K562 (cell line): ENCODE measurements around the gene IGSF21. TPM values are rescaled to one million over a fixed set of nuclear protein-coding genes. Genes with fewer than 3 reads are reported as not detected.

ENCODE experiments used
- ATAC-seq: fragments of 200-7000 bp; cut with Tn5 transposase; 3 replicates; pipeline ENCODE4 v1.9.1; 2020; ENCODE audit warnings: moderate library complexity
- BruUV-seq: library from RNA; stranded (reverse); fragments of 400-500 nt; replicated peaks from 2 replicates; lab custom pipeline; 2021; lab: Mats Ljungman, UMichigan
- CTCF ChIA-PET: fragments of 300-600 bp; formaldehyde crosslinking; extraction: SDS; loops from one replicate; lab custom pipeline; 2021; ENCODE audit warnings: low intra/inter-chr PET ratio; lab: Yijun Ruan, JAX
- POLR2A ChIA-PET: fragments of 300-600, 350-650 bp; sonication (Branson Sonifier 250); formaldehyde crosslinking; extraction: SDS; loops from one replicate; lab custom pipeline; 2021; ENCODE audit warnings: antibody characterized with exemption, inconsistent platforms; lab: Yijun Ruan, JAX
- DNase-seq, 4 experiments: peaks; one replicate each; pipeline versions ENCODE4 v3.0.0 to v3.0.0-alpha.2; 2011 to 2018; ENCODE audit warnings: low spot score in 3 of 4, mixed read lengths in 3 of 4; ENCODE audit errors: extremely low read depth in 1 of 4
- FAIRE-seq: peaks from 2 replicates; lab custom pipeline; 2011; peaks lifted over from hg19 to GRCh38; lab: Jason Lieb, UNC
- H2AFZ ChIP-seq: 2 replicates; pipeline ENCODE4 v1.6.0; 2011; ENCODE audit warnings: low read depth, low read length, control low read depth, inconsistent platforms
- H3K27ac ChIP-seq: fragments of 200-600 bp; 3 replicates; pipeline ENCODE4 v1.8.0; 2011; ENCODE audit warnings: low read depth, mild to moderate bottlenecking, control low read depth, inconsistent platforms, low read length, moderate library complexity, mixed read lengths; ENCODE audit errors: extremely low read depth
- H3K27me3 ChIP-seq, 2 experiments: fragments of 300-600 bp in 1 of 2; 2 replicates in 1 of 2; 3 replicates in 1 of 2; pipeline versions ENCODE4 v1.6.0 to v1.8.0; 2011; ENCODE audit warnings: inconsistent platforms in 2 of 2, low read length in 2 of 2, mild to moderate bottlenecking in 1 of 2, mixed read lengths in 1 of 2, moderate library complexity in 1 of 2; ENCODE audit not compliant: control insufficient read depth in 2 of 2, insufficient read depth in 2 of 2
- H3K36me3 ChIP-seq: fragments of 300-600 bp; 3 replicates; pipeline ENCODE4 v1.8.0; 2011; ENCODE audit warnings: mild to moderate bottlenecking, low read length, inconsistent platforms; ENCODE audit not compliant: control insufficient read depth, insufficient read depth
- H3K4me1 ChIP-seq, 2 experiments: fragments of 200-600 bp in 1 of 2; replicated peaks in 1 of 2; 2 replicates in 1 of 2; 3 replicates in 1 of 2; pipeline versions ENCODE4 v1.5.1 to v1.8.0; 2011; ENCODE audit warnings: inconsistent platforms in 2 of 2, low read length in 2 of 2, mild to moderate bottlenecking in 1 of 2, mixed read lengths in 1 of 2, moderate library complexity in 1 of 2; ENCODE audit not compliant: control insufficient read depth in 2 of 2, insufficient read depth in 2 of 2
- H3K4me2 ChIP-seq: 2 replicates; pipeline ENCODE4 v1.6.1; 2011; ENCODE audit warnings: low read length, control low read depth, inconsistent platforms, mixed read lengths; ENCODE audit not compliant: insufficient read depth
- H3K4me3 ChIP-seq: fragments of 200-600 bp; sonication (generic), shearing (Covaris generic); 2 replicates; pipeline ENCODE4 v1.5.1; 2016; ENCODE audit warnings: control low read depth, inconsistent platforms
- H3K79me2 ChIP-seq: fragments of 200-600 bp; 3 replicates; pipeline ENCODE4 v1.8.0; 2011; ENCODE audit warnings: low read length, inconsistent platforms; ENCODE audit not compliant: control insufficient read depth, insufficient read depth
- H3K9ac ChIP-seq, 2 experiments: 2 replicates each; pipeline versions ENCODE4 v1.6.0 to v1.6.1; 2011; ENCODE audit warnings: low read depth in 2 of 2, low read length in 2 of 2, control low read depth in 1 of 2, inconsistent platforms in 1 of 2, mild to moderate bottlenecking in 1 of 2, mixed read lengths in 1 of 2; ENCODE audit not compliant: insufficient read depth in 1 of 2
- H3K9me1 ChIP-seq: one replicate; pipeline ENCODE4 v1.6.0; 2011; ENCODE audit warnings: inconsistent platforms, mild to moderate bottlenecking, low read length, moderate library complexity; ENCODE audit not compliant: control insufficient read depth, insufficient read depth
- H3K9me3 ChIP-seq: replicated peaks from 2 replicates; pipeline ENCODE4 v1.5.1; 2011; ENCODE audit warnings: low read depth, low read length, inconsistent platforms; ENCODE audit not compliant: control insufficient read depth, insufficient read depth
- H4K20me1 ChIP-seq: replicated peaks from 2 replicates; pipeline ENCODE4 v1.6.1; 2011; ENCODE audit warnings: low read length, inconsistent platforms, mixed read lengths; ENCODE audit not compliant: control insufficient read depth, insufficient read depth
- CBFB ChIP-seq: sonication (generic); formaldehyde crosslinking; IDR thresholded peaks from 2 replicates; pipeline ENCODE4 v1.4.0; 2020; ENCODE audit warnings: mild to moderate bottlenecking, missing genetic modification reagents
- DMBX1 ChIP-seq: fragments of 250-450 bp; sonication (Bioruptor Pico); IDR thresholded peaks from 2 replicates; pipeline ENCODE4 v1.8.0; 2022; ENCODE audit warnings: inconsistent platforms, mild to moderate bottlenecking, moderate library complexity, borderline replicate concordance
- EWSR1 ChIP-seq: fragments of 450-650 bp; IDR thresholded peaks from 2 replicates; pipeline ENCODE4 v1.6.1; 2018; ENCODE audit warnings: borderline replicate concordance, mild to moderate bottlenecking, low read depth, moderate library complexity; ENCODE audit not compliant: partially characterized antibody
- FOXA1 ChIP-seq: fragments of 450-650 bp; IDR thresholded peaks from 2 replicates; pipeline ENCODE4 v1.6.1; 2016; ENCODE audit warnings: mild to moderate bottlenecking, borderline replicate concordance
- NR4A1 ChIP-seq, 2 experiments: fragments of 250-450 bp in 1 of 2; fragments of 450-650 bp in 1 of 2; sonication (Bioruptor Pico) in 1 of 2; IDR thresholded peaks; 2 replicates each; pipeline versions ENCODE4 v1.4.0 to v1.6.1; 2016 to 2020; ENCODE audit warnings: mild to moderate bottlenecking in 2 of 2, missing compliant biosample characterization in 1 of 2, missing genetic modification characterization in 1 of 2, moderate library complexity in 1 of 2
- SMAD1 ChIP-seq: fragments of 150-350 bp; IDR thresholded peaks from 2 replicates; pipeline ENCODE4 v1.6.1; 2014; ENCODE audit warnings: low read length, low read depth; ENCODE audit not compliant: partially characterized antibody
- TBP ChIP-seq: optimal IDR thresholded peaks from 2 replicates; pipeline ENCODE3; 2011; ENCODE audit warnings: low read depth, low read length, improper control_type of control experiment
- TEAD2 ChIP-seq: fragments of 450-650 bp; IDR thresholded peaks from 2 replicates; pipeline ENCODE4 v1.6.1; 2016; ENCODE audit warnings: missing genetic modification characterization, control low read depth, missing compliant biosample characterization
- ZNF146 ChIP-seq: IDR thresholded peaks from one replicate; pipeline ENCODE4 v1.6.1; 2018; ENCODE audit warnings: missing compliant biosample characterization; ENCODE audit not compliant: unreplicated experiment
- WGBS: fragments of 100-300 bp; shearing (Covaris generic); methylation state at CpG from one replicate; pipeline ENCODE4 v1.1.6; 2016; ENCODE audit warnings: low coverage, mixed read lengths; ENCODE audit not compliant: insufficient coverage; ENCODE audit errors: missing lambda C conversion rate; 5-methylcytosine and 5-hydroxymethylcytosine counted together
- in situ Hi-C: fragments of 300-500 bp; cut with MboI; formaldehyde crosslinking; loops from 4 replicates; pipeline ENCODE4 v1.15.0; 2018; ENCODE audit warnings: inconsistent platforms, mixed read lengths
- intact Hi-C: fragments of 100-400 bp; cut with micrococcal nuclease; formaldehyde crosslinking; loops from 2 replicates; pipeline ENCODE4 v1.14.2; 2022
- polyA plus RNA-seq, 8 experiments: library from polyadenylated mRNA; depleted of rRNA in 4 of 8; stranded (reverse) in 5 of 8; unstranded in 3 of 8; fragments of >200 nt; fragmentation: Nextera tagmentation in 2 of 8; fragmentation: Illumina TruSeq in 1 of 8; extraction: Ambion mirVana in 2 of 8; extraction: Trizol in 1 of 8; gene quantifications; 2 replicates each; pipeline versions ENCODE4 v1.2.1 to v1.2.3, GENCODE V29; 2011 to 2014; ENCODE audit warnings: inconsistent platforms in 1 of 8, missing spikeins in 1 of 8
- total RNA-seq, 7 experiments: library from RNA; depleted of rRNA in 6 of 7; stranded (reverse); fragments of >200 nt in 6 of 7; fragmentation: Illumina TruSeq in 2 of 7; extraction: Trizol in 2 of 7; gene quantifications; 2 replicates each; pipeline versions ENCODE4 v1.2.1 to v1.2.3, GENCODE V29; 2011 to 2021; ENCODE audit warnings: low replicate concordance in 1 of 7
- TF ChIP-seq, protein P1 (sequence below): fragments of 450-650 bp; IDR thresholded peaks from 2 replicates; pipeline ENCODE4 v1.7.1; 2018; ENCODE audit warnings: mild to moderate bottlenecking, low read depth; ENCODE audit not compliant: partially characterized antibody

The IGSF21 gene
- total and polyA plus RNA-seq, 9 of the 15 experiments (the other 6 are each of a cell fraction or from before 2014, with no cell fraction given), result not detected

DNA sequence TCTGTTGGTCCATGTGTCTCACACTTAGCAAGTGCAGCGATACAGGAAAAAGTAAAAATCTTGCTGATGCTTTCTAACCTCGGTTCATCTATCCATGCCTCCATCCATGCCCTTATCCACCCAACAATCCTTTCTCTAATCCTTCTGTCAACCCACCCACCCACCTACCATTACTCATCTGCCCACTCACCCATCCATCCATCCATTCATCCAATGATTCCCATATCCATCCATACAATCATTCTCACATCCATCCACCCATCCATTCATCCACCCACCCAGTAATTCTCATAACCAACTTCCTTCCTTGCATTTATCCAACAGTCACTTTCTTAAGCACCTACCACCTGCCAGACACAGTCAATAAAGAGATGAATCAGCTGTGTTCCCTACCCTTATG lies 6.1 kb upstream of the IGSF21 start:
- no peak for FAIRE-seq

More for the DNA sequence above, 6.1 kb upstream of the IGSF21 start:
- intact Hi-C loops, result loop anchor here (2.0 to 10.0 kb wide), 3 partner anchors 117 to 437 kb away; no protein-coding TSS in a partner anchor
- in situ Hi-C loops, result loop anchor here (10.0 kb wide), 1 partner anchor 177 kb away; no protein-coding TSS in a partner anchor
- CTCF ChIA-PET, result no interaction called here
- no peaks in the 10 kb centered on the region; a peak in 1 of 5 replicates for H3K27me3 ChIP-seq
- DNase-seq (no peak), ATAC-seq (no peak)
- H3K9me3 ChIP-seq, result no peaks in the 10 kb centered on the region
- H3K4me1 ChIP-seq, result no peaks in the 10 kb centered on the region
- BruUV-seq, result no TSS peak
- H3K36me3 ChIP-seq, result no peaks in the 10 kb centered on the region
- no peak overlapping the region for H3K4me3 ChIP-seq
- no peak overlapping the region for H2AFZ ChIP-seq
- H3K9me1 ChIP-seq, result no peaks in the 10 kb centered on the region
- H3K79me2 ChIP-seq, result no peaks in the 10 kb centered on the region
- TF ChIP-seq TBP (no peak), FOXA1 (no peak), EWSR1 (no peak), NR4A1 (CRISPR knock-in tag; IDR thresholded peaks at IDR 0.05) (no peak), NR4A1 (tag; IDR thresholded peaks at IDR 0.05) (no peak), ZNF146 (CRISPR knock-in tag) (no peak), CBFB (CRISPR knock-in tag) (no peak), SMAD1 (no peak), TEAD2 (tag) (no peak), DMBX1 (CRISPR knock-in tag) (no peak)
- TF ChIP-seq, protein P1, sequence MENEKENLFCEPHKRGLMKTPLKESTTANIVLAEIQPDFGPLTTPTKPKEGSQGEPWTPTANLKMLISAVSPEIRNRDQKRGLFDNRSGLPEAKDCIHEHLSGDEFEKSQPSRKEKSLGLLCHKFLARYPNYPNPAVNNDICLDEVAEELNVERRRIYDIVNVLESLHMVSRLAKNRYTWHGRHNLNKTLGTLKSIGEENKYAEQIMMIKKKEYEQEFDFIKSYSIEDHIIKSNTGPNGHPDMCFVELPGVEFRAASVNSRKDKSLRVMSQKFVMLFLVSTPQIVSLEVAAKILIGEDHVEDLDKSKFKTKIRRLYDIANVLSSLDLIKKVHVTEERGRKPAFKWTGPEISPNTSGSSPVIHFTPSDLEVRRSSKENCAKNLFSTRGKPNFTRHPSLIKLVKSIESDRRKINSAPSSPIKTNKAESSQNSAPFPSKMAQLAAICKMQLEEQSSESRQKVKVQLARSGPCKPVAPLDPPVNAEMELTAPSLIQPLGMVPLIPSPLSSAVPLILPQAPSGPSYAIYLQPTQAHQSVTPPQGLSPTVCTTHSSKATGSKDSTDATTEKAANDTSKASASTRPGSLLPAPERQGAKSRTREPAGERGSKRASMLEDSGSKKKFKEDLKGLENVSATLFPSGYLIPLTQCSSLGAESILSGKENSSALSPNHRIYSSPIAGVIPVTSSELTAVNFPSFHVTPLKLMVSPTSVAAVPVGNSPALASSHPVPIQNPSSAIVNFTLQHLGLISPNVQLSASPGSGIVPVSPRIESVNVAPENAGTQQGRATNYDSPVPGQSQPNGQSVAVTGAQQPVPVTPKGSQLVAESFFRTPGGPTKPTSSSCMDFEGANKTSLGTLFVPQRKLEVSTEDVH, result no peak
- 0% methylated on average over 2 of the region's 2 CpGs for WGBS
- no peak overlapping the region for H3K4me2 ChIP-seq
- no peak overlapping the region for H3K27ac ChIP-seq
- POLR2A ChIA-PET, result no interaction called here
- 0 out of 2 replicates have a peak, but pooled peaks cover 4% of the 10 kb centered on the region for H4K20me1 ChIP-seq
- H3K9ac ChIP-seq, result no peak overlapping the region
